HEK293T (cell line): ENCODE data around the gene HSPA14.

Source experiments
- L3MBTL2 ChIP-seq: fragments of 450-650 bp; conservative IDR thresholded peaks from 2 replicates; pipeline ENCODE4 v1.6.1; 2016; ENCODE audit warnings: mild to moderate bottlenecking
- SP1 ChIP-seq: fragments of 450-650 bp; IDR thresholded peaks from 2 replicates; pipeline ENCODE4 v1.6.1; 2017
- SUZ12 ChIP-seq: fragments of 450-650 bp; IDR thresholded peaks from 2 replicates; pipeline ENCODE4 v1.6.1; 2016; ENCODE audit warnings: mild to moderate bottlenecking
- TARDBP ChIP-seq: fragments of 450-650 bp; IDR thresholded peaks from 2 replicates; pipeline ENCODE4 v1.6.1; 2016

GRCh38 chr10:14916600-14916999, 78.5 kb downstream of the HSPA14 start:
- TF ChIP-seq L3MBTL2: no peak
- no peak for TF ChIP-seq TARDBP
- TF ChIP-seq SUZ12: no peak
- no peak for TF ChIP-seq SP1
